ENCODE measurements around the gene ADRA2C.

DNA sequence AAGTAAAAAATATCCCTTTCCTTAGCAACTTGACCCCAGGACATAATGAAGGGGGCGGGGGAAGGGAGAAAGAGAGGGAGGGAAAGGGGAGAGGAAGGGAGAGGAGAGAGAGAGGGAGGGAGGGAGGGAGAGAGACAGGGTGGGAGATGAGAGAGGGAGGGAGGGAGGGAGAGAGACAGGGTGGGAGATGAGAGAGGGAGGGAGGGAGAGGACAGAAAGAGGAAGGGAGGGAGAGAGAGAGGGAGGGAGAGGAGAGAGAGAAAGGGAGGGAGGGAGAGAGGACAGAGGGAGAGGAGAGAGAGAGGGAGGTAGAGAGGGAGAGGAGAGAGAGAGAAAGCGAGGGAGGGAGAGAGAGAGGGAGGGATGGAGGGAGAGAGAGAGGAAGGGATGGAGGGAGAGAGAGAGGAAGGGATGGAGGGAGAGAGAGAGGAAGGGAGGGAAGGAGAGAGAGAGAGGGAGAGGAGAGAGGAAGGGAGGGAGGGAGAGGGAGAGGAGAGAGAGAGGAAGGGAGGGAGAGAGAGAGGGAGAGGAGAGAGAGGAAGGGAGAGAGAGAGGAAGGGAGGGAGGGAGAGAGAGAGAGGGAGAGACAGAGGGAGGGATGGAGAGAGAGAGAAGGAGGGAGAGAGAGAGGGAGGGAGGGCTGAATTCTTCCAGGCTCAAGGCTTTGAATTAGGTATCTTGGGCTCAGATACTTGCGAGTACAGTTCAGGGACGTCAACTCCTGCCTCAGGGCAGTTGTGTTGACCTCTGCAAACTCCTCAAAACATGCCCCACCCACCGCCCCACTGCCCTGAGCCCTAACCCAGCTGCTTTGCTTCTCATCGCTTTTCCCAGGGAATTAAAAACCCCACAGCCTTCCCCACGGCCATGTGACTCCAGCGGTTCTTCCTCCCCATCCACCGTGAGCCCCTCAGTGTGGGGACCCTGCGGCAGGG is 40.0 kb upstream of the ADRA2C start:
- TF ChIP-seq, protein P1, sequence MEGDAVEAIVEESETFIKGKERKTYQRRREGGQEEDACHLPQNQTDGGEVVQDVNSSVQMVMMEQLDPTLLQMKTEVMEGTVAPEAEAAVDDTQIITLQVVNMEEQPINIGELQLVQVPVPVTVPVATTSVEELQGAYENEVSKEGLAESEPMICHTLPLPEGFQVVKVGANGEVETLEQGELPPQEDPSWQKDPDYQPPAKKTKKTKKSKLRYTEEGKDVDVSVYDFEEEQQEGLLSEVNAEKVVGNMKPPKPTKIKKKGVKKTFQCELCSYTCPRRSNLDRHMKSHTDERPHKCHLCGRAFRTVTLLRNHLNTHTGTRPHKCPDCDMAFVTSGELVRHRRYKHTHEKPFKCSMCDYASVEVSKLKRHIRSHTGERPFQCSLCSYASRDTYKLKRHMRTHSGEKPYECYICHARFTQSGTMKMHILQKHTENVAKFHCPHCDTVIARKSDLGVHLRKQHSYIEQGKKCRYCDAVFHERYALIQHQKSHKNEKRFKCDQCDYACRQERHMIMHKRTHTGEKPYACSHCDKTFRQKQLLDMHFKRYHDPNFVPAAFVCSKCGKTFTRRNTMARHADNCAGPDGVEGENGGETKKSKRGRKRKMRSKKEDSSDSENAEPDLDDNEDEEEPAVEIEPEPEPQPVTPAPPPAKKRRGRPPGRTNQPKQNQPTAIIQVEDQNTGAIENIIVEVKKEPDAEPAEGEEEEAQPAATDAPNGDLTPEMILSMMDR (conservative IDR thresholded peaks at IDR 0.05; ENCODE audit: low read length), result no peak
- TF ChIP-seq EZH2phosphoT487 (IDR thresholded peaks at IDR 0.05; ENCODE audit: borderline replicate concordance), result no peak

All from Loucy (cell line).